Immature natural killer cell (primary cell): Measurements from ENCODE around the gene MBD2. TPM values are rescaled to one million over a fixed set of nuclear protein-coding genes. Genes with fewer than 3 reads are reported as not detected.

Source experiments
- DNase-seq, 3 donors: peaks; one replicate each; pipeline ENCODE4 v3.0.0; 2022; ENCODE audit warnings: mixed read lengths in 1 of 3
- H3K27ac Mint-ChIP-seq, 6 donors: one replicate each; pipeline ENCODE4 v1.8.0; 2020; ENCODE audit warnings: mixed read lengths in 6 of 6, mild to moderate bottlenecking in 5 of 6, inconsistent platforms in 4 of 6, moderate library complexity in 3 of 6
- H3K27me3 Mint-ChIP-seq, 3 donors: one replicate each; pipeline ENCODE4 v1.8.0; 2020 to 2021; ENCODE audit warnings: low read depth in 3 of 3, mild to moderate bottlenecking in 3 of 3, mixed read lengths in 3 of 3, moderate library complexity in 3 of 3, inconsistent platforms in 1 of 3
- H3K36me3 Mint-ChIP-seq, 3 donors: one replicate each; pipeline ENCODE4 v1.8.0; 2020; ENCODE audit warnings: mixed read lengths in 3 of 3, inconsistent platforms in 2 of 3, mild to moderate bottlenecking in 2 of 3
- H3K4me1 Mint-ChIP-seq, 2 donors: one replicate each; pipeline ENCODE4 v1.8.0; 2020; ENCODE audit warnings: inconsistent platforms in 2 of 2, mild to moderate bottlenecking in 2 of 2, mixed read lengths in 2 of 2, moderate library complexity in 1 of 2
- H3K4me3 Mint-ChIP-seq, 5 donors: one replicate each; pipeline ENCODE4 v1.8.0; 2020; ENCODE audit warnings: mild to moderate bottlenecking in 5 of 5, mixed read lengths in 5 of 5, inconsistent platforms in 3 of 5, moderate library complexity in 3 of 5
- H3K9me3 Mint-ChIP-seq, 6 donors: one replicate each; pipeline ENCODE4 v1.8.0; 2020; ENCODE audit warnings: mild to moderate bottlenecking in 6 of 6, mixed read lengths in 6 of 6, inconsistent platforms in 4 of 6, moderate library complexity in 3 of 6
- polyA plus RNA-seq, 3 donors: library from polyadenylated mRNA; unstranded; fragments of 300-500 nt; fragmentation: Illumina TruSeq; gene quantifications; one replicate each; pipeline ENCODE4 v1.2.3, GENCODE V29; 2021

The MBD2 gene
- polyA plus RNA-seq, 3 donors from 2014 or later = 3.7 to 8.1 (median 7.8) TPM

GRCh38 chr18:54204883-54205282 lies 19.6 kb downstream of the MBD2 start:
- Mint-ChIP-seq H3K4me3 (no peak overlapping the region), H3K27ac (no peak overlapping the region), H3K4me1 (peaks cover 41 to 57% of the 10 kb centered on the region in 2 donors), H3K9me3 (no peaks in the 10 kb centered on the region), H3K36me3 (peaks cover 4 to 8% (median 7%) of the 10 kb centered on the region in 3 donors), H3K27me3 (peaks cover 0 to under 1% (median 0%) of the 10 kb centered on the region in 3 donors)
- DNase-seq = no peak

- Mint-ChIP-seq H3K36me3 (peaks cover 4 to 13% (median 12%) of the 10 kb centered on the region in 3 donors), H3K27me3 (no peaks in the 10 kb centered on the region), H3K9me3 (no peaks in the 10 kb centered on the region), H3K4me3 (no peak overlapping the region), H3K27ac (peak overlapping the region in 1 of 6 donors; percentile 28), H3K4me1 (peaks cover 36 to 53% of the 10 kb centered on the region in 2 donors)
- no peak for DNase-seq
Observed at GRCh38 chr18:54203914-54204313, 20.6 kb downstream of the MBD2 start.

- no peak for DNase-seq
- Mint-ChIP-seq H3K36me3 (peaks cover 8 to 17% (median 16%) of the 10 kb centered on the region in 3 donors), H3K4me1 (peaks cover 29 to 51% of the 10 kb centered on the region in 2 donors), H3K4me3 (no peak overlapping the region), H3K9me3 (no peaks in the 10 kb centered on the region), H3K27ac (peak overlapping the region in 1 of 6 donors; percentile 9), H3K27me3 (no peaks in the 10 kb centered on the region)
Observed at GRCh38 chr18:54202851-54203250, 21.6 kb downstream of the MBD2 start.

- Mint-ChIP-seq H3K27ac (no peak overlapping the region), H3K9me3 (no peaks in the 10 kb centered on the region), H3K4me3 (no peak overlapping the region), H3K36me3 (peaks cover 8 to 16% (median 16%) of the 10 kb centered on the region in 3 donors), H3K4me1 (peaks cover 0 to 11% of the 10 kb centered on the region in 2 donors), H3K27me3 (no peaks in the 10 kb centered on the region)
- no peak for DNase-seq
Observed at GRCh38 chr18:54197747-54198411, 26.6 kb downstream of the MBD2 start.

GRCh38 chr18:54193786-54194185 lies 30.7 kb downstream of the MBD2 start:
- H3K9me3 Mint-ChIP-seq = no peaks in the 10 kb centered on the region
- no peaks in the 10 kb centered on the region for H3K27me3 Mint-ChIP-seq
- peaks cover 0 to 4% of the 10 kb centered on the region in 2 donors for H3K4me1 Mint-ChIP-seq
- H3K27ac Mint-ChIP-seq = no peak overlapping the region
- H3K36me3 Mint-ChIP-seq = peaks cover 2% of the 10 kb centered on the region in 3 donors
- no peak for DNase-seq
- H3K4me3 Mint-ChIP-seq = no peak overlapping the region

- no peak overlapping the region for H3K4me3 Mint-ChIP-seq
- H3K27me3 Mint-ChIP-seq = no peaks in the 10 kb centered on the region
- H3K27ac Mint-ChIP-seq = no peak overlapping the region
Observed at GRCh38 chr18:54192900-54193299, 31.6 kb downstream of the MBD2 start.

GRCh38 chr18:54192415-54192814 lies 32.1 kb downstream of the MBD2 start:
- H3K9me3 Mint-ChIP-seq = no peaks in the 10 kb centered on the region
- H3K4me1 Mint-ChIP-seq = no peaks in the 10 kb centered on the region
- peaks cover 0 to 6% (median 0%) of the 10 kb centered on the region in 3 donors for H3K36me3 Mint-ChIP-seq
- DNase-seq = no peak
- H3K27me3 Mint-ChIP-seq = no peaks in the 10 kb centered on the region
- H3K4me3 Mint-ChIP-seq = no peak overlapping the region
- H3K27ac Mint-ChIP-seq = no peak overlapping the region

More at GRCh38 chr18:54192900-54193299, 31.6 kb downstream of the MBD2 start:
- peaks cover 0 to 1% (median 0%) of the 10 kb centered on the region in 3 donors for H3K36me3 Mint-ChIP-seq
- H3K4me1 Mint-ChIP-seq = no peaks in the 10 kb centered on the region
- no peak for DNase-seq
- H3K9me3 Mint-ChIP-seq = no peaks in the 10 kb centered on the region

- DNase-seq = no peak
- Mint-ChIP-seq H3K4me1 (no peaks in the 10 kb centered on the region), H3K4me3 (no peak overlapping the region), H3K27ac (no peak overlapping the region), H3K9me3 (no peaks in the 10 kb centered on the region), H3K36me3 (peaks cover 0 to 13% (median 5%) of the 10 kb centered on the region in 3 donors), H3K27me3 (no peaks in the 10 kb centered on the region)
Observed at GRCh38 chr18:54191352-54191751, 33.1 kb downstream of the MBD2 start.

- peaks cover 0 to 13% (median 5%) of the 10 kb centered on the region in 3 donors for H3K36me3 Mint-ChIP-seq
Observed at GRCh38 chr18:54187372-54187771, 37.1 kb downstream of the MBD2 start.

GRCh38 chr18:54184836-54185235 lies 39.6 kb downstream of the MBD2 start:
- H3K36me3 Mint-ChIP-seq = peaks cover 0 to 13% (median 5%) of the 10 kb centered on the region in 3 donors
- DNase-seq = no peak
- H3K4me1 Mint-ChIP-seq = no peaks in the 10 kb centered on the region
- H3K27me3 Mint-ChIP-seq = no peaks in the 10 kb centered on the region
- no peak overlapping the region for H3K4me3 Mint-ChIP-seq
- H3K9me3 Mint-ChIP-seq = no peaks in the 10 kb centered on the region
- H3K27ac Mint-ChIP-seq = peak overlapping the region in 1 of 6 donors; percentile 14

More at GRCh38 chr18:54187372-54187771, 37.1 kb downstream of the MBD2 start:
- no peak for DNase-seq
- Mint-ChIP-seq H3K4me3 (no peak overlapping the region), H3K27me3 (no peaks in the 10 kb centered on the region), H3K27ac (no peak overlapping the region), H3K9me3 (no peaks in the 10 kb centered on the region), H3K4me1 (no peaks in the 10 kb centered on the region)

- H3K27ac Mint-ChIP-seq = no peak overlapping the region
- no peaks in the 10 kb centered on the region for H3K27me3 Mint-ChIP-seq
- H3K4me3 Mint-ChIP-seq = no peak overlapping the region
- H3K9me3 Mint-ChIP-seq = no peaks in the 10 kb centered on the region
- H3K36me3 Mint-ChIP-seq = peaks cover 0 to 13% (median 5%) of the 10 kb centered on the region in 3 donors
- no peaks in the 10 kb centered on the region for H3K4me1 Mint-ChIP-seq
- DNase-seq = no peak
Observed at GRCh38 chr18:54183390-54183789, 41.1 kb downstream of the MBD2 start.

GRCh38 chr18:54181856-54182602 lies 42.4 kb downstream of the MBD2 start:
- Mint-ChIP-seq H3K4me1 (no peaks in the 10 kb centered on the region), H3K4me3 (no peak overlapping the region), H3K27me3 (no peaks in the 10 kb centered on the region), H3K9me3 (no peaks in the 10 kb centered on the region), H3K27ac (no peak overlapping the region), H3K36me3 (peaks cover 0 to 6% (median 5%) of the 10 kb centered on the region in 3 donors)
- DNase-seq = no peak

GRCh38 chr18:54173980-54174630 lies 50.4 kb downstream of the MBD2 start:
- DNase-seq = peak in 1 of 3 donors; percentile 4
- peak overlapping the region; percentile 42 to 77 (median 51) for H3K27ac Mint-ChIP-seq
- H3K36me3 Mint-ChIP-seq = peaks cover 0 to 4% (median 0%) of the 10 kb centered on the region in 3 donors
- no peaks in the 10 kb centered on the region for H3K27me3 Mint-ChIP-seq
- H3K4me1 Mint-ChIP-seq = peaks cover 24 to 49% of the 10 kb centered on the region in 2 donors
- H3K9me3 Mint-ChIP-seq = no peaks in the 10 kb centered on the region
- peak overlapping the region in 1 of 5 donors; percentile 38 for H3K4me3 Mint-ChIP-seq

GRCh38 chr18:54173250-54173649 lies 51.2 kb downstream of the MBD2 start:
- peaks cover 0 to 4% (median 0%) of the 10 kb centered on the region in 3 donors for H3K36me3 Mint-ChIP-seq
- no peak overlapping the region for H3K4me3 Mint-ChIP-seq
- peaks cover 24 to 50% of the 10 kb centered on the region in 2 donors for H3K4me1 Mint-ChIP-seq
- peak overlapping the region in 1 of 6 donors; percentile 43 for H3K27ac Mint-ChIP-seq
- no peak for DNase-seq
- no peaks in the 10 kb centered on the region for H3K9me3 Mint-ChIP-seq
- H3K27me3 Mint-ChIP-seq = no peaks in the 10 kb centered on the region
